Embryonic facial prominence (tissue), 1 donor: ENCODE data around the gene PRDM2.

Experiments used
- DNase-seq: peaks from one replicate; pipeline ENCODE4 v3.0.0-alpha.2; 2016; ENCODE audit errors: extremely low spot score

The PRDM2 gene

DNA sequence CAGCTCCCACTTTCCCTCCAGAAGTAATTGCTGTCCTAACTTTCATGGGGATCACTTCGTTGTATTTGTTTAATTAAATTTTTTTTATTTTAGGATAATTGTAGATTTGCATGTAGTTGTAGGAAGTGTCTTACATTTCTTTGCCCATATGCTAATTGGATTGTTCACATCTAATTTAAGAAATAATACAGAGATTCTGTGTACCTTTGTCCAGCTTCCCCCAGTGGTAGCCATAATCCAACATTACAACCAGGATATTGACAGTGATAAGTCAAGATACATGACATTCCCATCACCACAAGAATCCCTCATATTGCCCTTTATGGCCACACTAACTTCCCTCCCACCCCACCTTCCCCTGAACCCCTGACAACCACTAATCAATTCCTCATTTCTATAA lies 136.6 kb downstream of the PRDM2 start:
- no peak for DNase-seq

DNA sequence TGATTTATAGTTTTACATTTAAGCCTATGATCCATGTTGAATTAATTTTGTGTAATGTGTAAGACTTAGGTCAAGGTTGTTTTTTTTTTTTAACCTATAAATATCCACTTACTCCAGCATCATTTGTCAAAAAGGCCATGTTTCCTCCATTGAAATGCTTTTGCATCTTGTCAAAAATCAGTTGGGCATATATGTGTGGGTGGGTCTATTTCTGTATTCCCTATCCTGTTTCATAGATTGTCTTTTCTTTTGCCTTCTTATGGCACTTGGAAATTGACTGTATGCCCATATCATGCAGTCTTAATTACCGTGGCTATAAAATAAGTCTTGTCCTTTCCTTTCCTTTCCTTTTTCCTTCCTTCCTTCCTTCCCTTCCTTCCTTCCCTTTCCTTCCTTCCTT lies 138.2 kb downstream of the PRDM2 start:
- no peak for DNase-seq

DNA sequence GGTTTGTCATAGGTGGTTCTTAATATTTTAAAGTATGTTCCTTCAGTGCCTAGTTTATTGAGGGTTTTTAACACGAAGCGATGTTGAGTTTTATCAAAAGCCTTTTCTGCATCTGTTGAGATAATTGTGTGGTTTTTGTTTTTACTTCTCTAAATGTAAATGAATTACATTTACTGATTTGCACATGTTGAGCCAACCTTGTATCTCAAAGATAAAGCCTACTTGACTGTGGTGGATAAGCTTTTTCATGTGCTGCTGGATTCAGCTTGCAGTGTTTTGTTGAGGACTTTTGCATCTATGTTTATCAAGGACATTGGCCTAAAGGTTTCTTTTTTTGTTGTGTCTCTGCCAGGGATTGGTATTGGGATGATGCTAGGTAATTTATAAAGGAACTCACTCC lies 142.5 kb downstream of the PRDM2 start:
- DNase-seq: no peak

DNA sequence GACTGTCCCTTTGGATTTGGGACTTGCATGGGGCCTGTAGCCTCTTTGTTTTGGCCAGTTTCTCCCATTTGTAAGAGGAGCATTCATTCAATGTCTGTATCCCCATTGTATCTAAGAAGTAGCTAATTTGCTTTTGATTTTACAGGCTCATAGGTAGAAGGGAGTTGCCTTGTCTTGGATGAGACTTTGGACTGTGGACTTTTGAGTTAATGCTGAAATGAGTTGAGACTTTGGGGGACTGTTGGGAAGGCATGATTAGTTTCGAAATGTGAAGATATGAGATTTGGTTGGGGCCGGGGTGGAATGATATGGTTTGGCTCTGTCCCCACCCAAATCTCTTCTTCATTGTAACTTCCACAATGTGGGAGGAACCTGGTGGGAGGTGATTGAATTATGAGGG lies 151.7 kb downstream of the PRDM2 start:
- DNase-seq: no peak

DNA sequence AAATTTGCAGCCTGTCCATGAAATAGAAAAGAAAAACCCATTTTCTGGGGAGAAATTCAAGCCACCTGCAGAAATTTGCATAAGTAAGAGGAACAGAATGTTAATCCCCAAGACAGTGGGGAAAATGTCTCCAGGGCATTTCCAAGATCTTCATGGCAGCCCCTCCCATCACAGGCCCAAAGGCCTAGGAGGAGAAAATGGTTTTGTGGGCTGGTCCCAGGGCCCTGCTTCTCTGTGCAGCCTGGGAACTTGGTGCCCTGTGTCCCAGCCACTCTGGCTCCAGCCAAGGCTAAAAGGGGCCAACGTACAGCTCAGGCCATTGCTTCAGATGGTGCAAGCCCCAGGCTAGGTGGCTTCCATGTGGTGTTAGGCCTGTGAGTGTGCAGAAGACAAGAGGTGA lies 155.6 kb downstream of the PRDM2 start:
- no peak for DNase-seq

DNA sequence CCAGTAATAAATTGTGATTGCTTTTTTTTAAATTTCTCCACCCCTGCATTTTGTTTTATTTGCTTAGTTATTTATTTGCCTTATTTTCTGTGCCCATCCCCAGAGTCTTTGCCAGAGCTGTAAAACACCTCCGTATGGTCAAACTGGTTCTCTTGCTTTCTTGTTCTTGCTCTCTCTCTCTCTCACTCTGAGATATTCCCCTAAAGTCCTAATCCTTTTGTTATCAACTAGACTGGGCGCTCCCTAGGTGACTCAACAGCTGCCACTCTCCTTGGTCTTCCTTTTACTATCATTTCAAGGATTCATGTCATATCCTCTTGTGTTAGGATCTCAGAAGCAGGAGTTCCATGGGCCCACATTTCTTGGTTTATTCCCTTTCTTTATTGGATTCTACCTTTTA lies 160.0 kb downstream of the PRDM2 start:
- DNase-seq: no peak

DNA sequence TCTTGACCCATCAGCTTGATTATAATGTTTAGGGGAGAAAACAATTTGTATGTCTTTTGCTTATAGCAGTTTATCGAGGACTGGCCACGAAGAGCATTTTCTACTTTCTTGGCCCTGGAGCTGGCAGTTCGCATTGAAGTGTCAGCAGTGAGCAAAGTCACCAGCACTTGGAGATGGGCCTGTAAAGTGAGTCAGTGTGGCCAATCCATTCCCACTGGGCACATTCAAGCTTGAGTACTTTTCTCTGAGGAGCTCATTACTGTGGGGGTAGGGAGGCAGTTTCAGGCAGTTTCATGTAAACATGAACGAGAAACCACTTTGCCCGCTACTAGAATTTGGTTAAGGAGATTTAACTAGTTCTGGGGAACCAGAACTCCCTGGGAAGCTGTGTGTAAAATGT lies 164.8 kb downstream of the PRDM2 start:
- DNase-seq: no peak

DNA sequence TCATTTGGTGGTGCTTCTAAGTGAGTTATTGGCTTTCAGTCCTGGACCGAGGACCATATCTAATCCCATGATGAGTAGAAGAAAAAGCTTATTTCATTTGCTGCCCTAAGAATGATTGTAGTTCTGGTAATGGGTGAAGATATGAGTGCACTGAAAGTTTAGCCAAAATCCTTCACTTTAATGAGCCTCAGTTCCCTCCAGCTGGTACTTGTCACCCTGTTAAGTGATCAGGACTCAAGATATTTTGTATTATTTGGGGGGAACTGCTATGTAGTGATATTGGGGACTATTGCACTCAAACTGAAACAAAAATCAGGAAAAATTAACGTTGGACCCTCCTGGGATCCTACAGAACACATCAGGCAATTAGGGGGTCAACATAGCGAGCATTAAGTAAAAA lies 165.9 kb downstream of the PRDM2 start:
- DNase-seq: no peak

DNA sequence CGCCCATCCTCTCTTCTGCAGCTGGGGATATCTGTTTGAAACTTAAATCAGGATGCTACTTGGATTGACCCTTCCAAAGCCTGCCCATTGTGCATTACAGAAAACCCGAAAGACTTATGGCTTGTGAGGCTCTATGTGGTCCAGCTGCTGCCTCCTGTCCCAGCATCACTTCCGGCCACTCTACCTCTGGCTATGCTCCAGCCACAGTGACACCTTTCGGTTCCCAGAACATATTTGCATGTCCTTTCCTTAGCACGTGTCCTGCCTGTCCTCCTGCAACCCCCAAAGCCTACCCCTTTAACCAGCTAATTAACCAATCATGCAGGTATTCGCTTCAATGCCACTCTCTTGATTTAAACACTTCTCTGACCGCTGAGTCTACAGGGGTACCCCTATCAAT lies 167.6 kb downstream of the PRDM2 start:
- DNase-seq: no peak

DNA sequence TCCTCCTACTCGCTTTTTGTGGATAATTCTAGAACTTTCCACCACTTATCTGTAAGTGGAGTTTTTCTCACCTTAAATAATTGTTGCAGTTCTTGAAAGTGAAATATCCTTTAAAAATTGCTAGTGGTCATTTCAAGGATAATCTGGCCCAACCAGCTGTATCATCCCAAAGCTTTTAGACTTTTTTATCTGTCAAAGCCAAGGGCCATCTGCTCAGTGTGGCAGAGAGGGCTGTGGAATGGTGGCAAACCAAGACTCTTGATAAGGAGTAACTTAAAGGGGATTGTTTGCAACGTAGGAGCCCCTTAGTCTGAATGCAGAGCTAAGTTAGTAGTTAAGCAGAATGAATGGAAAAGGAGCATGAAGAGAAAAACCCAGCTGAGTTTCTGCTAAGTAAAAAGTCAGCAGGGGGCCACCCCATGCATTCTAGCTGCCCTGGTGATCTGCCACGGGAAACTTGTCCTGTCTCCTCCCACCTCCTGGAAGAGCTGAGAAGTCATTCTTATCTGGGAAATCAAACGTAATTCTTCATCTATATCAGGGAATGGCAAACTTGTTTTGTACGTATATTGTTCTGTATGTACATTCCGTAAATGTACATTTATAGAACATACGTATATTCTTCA lies 169.3 kb downstream of the PRDM2 start:
- no peak for DNase-seq

DNA sequence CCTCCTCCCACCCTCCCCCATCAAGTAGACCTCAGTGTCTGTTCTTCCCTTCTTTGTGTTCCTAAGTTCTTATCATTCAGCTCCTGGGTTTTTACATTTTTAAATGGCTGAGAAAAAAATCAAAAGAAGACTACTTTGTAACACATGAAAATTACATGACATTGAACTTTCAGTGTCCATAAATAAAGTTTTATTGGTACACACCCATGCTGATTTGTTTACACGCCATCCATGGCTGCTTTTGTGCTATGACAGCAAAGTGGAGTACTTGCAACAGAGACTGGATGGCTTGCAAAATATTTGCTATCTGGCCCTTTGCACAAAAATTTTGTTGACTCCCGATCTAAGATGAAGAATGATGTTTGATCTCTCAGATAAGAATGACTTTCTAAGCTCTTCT lies 171.4 kb downstream of the PRDM2 start:
- no peak for DNase-seq

DNA sequence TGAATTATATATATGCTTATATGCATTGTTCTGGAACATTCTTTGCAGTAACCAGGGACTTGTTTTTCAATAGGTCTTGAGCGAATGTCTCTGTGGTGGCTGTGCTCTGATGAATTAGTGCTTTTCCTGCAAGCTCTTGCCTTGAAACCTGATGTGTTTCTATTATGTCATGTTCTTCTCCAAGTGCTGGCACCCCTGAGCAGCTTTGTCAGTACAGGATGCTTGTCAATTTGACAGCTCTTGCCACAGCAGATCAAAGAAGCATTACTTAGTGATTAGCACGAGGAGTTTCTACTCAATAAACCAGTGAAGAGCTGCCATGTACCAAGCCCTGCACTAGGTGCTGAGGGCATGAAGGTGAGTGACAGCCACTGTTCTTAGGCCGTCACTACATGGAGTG lies 171.9 kb downstream of the PRDM2 start:
- DNase-seq: no peak

DNA sequence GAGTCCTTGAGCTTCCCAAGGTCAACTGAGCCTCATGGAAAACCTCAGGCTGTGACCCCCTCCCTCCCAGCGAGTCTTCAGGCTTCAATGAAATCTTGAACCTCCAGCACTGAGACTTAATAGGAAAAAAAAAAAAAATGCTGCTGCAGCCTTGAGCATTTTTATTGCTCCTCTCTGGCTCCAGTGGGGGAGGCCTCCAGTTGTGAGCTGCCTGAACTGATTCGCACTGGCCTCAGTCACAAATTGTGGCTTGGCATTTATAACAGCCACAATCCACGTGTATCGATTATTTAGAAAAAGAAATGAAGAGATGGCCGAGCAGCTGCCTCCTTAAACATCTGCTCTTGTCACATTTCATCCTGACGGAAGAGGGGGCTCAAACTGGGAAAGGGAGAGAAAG lies 173.0 kb downstream of the PRDM2 start:
- no peak for DNase-seq
